ENCODE data around the gene MON2. TPM values are rescaled to one million over a fixed set of nuclear protein-coding genes. Genes with fewer than 3 reads are reported as not detected.

MON2 gene
- total and polyA plus RNA-seq, 2 donors (not counting 3 experiments of a cell fraction or from before 2014, with no cell fraction given) = 8.9 to 41.8 TPM

DNA sequence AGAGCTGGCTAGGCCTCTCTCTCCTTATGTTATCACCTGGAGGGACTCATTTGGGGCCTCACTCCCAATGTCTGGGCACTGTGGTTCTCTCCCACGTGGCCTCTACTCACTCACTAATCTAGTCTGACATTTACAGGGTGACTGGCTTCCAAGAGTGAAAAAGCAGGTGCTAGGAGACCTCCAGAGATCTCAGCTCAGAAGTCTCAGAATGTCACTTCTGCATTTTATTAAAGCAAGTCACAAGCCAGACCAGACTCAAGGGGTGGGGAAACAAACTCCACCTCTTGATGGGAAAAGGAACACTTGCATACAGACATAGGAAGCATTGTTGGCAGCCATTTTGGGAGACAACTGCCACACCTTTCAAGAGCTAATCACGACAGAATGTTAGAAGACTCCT lies 175.9 kb downstream of the MON2 start:
- FAIRE-seq (no peak), DNase-seq (ENCODE audit: low read depth, low spot score) (no peak)
- Histone ChIP-seq H3K4me2 (ENCODE audit: insufficient read depth, low read length) (no peak overlapping the region), H3K27ac (ENCODE audit: insufficient read depth, low read depth, low read length) (no peak overlapping the region), H4K20me1 (replicated peaks; ENCODE audit: control insufficient read depth, extremely low read depth, insufficient read depth, low read length) (no peaks in the 10 kb centered on the region), H2AFZ (ENCODE audit: low read depth, low read length) (no peak overlapping the region), H3K36me3 (ENCODE audit: control insufficient read depth in 2 of 2, extremely low read depth in 1 of 2, insufficient read depth in 2 of 2, low read length in 2 of 2) (no peaks in the 10 kb centered on the region), H3K4me3 (replicated peaks in 1 of 3; ENCODE audit: insufficient read depth in 1 of 3, low read depth in 1 of 3, low read length in 3 of 3) (no peak overlapping the region), H3K4me1 (ENCODE audit: control insufficient read depth, extremely low read depth, insufficient read depth, low read length) (peaks cover 4% of the 10 kb centered on the region), H3K27me3 (ENCODE audit: control insufficient read depth in 2 of 2, insufficient read depth in 2 of 2, low read length in 2 of 2) (no peaks in the 10 kb centered on the region), H3K9me3 (replicated peaks; ENCODE audit: control insufficient read depth, insufficient read depth, low read length) (no peaks in the 10 kb centered on the region), H3K79me2 (ENCODE audit: control insufficient read depth, insufficient read depth, low read length) (no peaks in the 10 kb centered on the region), H3K9me1 (replicated peaks; ENCODE audit: control insufficient read depth, extremely low read depth, insufficient read depth, low read length) (no peaks in the 10 kb centered on the region), H3K9ac (replicated peaks; ENCODE audit: extremely low read depth, insufficient read depth, low read length) (no peak overlapping the region)
- POLR2A ChIA-PET = no interaction called here
- no TSS peak for BruUV-seq (replicated peaks)
- CTCF ChIA-PET = interaction anchor here (1.0 to 2.8 kb wide), 4 partner anchors 10 to 61 kb away, joined by 3 to 9 read pairs (median 4); no protein-coding TSS in a partner anchor
- dilution Hi-C loops (cut with MboI; ENCODE audit: extremely low pct_ligation_motif_present, low sequenced_read_pairs) (no loop called here), intact Hi-C loops (cut with micrococcal nuclease) (no loop called here)
- TF ChIP-seq MYC (IDR thresholded peaks at IDR 0.05; ENCODE audit: low read depth, low read length) = no peak
- TF ChIP-seq JUN (IDR thresholded peaks at IDR 0.05; ENCODE audit: borderline replicate concordance, insufficient read depth, insufficient read length, low read depth) = no peak
- TF ChIP-seq GATA2 (IDR thresholded peaks at IDR 0.05; ENCODE audit: insufficient read depth, insufficient read length, low read depth, low read length) = no peak
- TF ChIP-seq EZH2 (IDR thresholded peaks at IDR 0.05; ENCODE audit: borderline replicate concordance, low read depth, low read length, severe bottlenecking) = no peak
- TF ChIP-seq POLR2A (IDR thresholded peaks at IDR 0.05; ENCODE audit: low read depth, low read length) = no peak
- no peak for TF ChIP-seq POLR2AphosphoS5 (IDR thresholded peaks at IDR 0.05; ENCODE audit: insufficient read depth, low read depth, low read length)
- TF ChIP-seq FOS (IDR thresholded peaks at IDR 0.05; ENCODE audit: borderline replicate concordance, insufficient read depth, low read length) = no peak
- TF ChIP-seq, protein P1, sequence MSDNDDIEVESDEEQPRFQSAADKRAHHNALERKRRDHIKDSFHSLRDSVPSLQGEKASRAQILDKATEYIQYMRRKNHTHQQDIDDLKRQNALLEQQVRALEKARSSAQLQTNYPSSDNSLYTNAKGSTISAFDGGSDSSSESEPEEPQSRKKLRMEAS (IDR thresholded peaks at IDR 0.05; ENCODE audit: insufficient read depth, insufficient read length) = no peak
- TF ChIP-seq, protein P2, sequence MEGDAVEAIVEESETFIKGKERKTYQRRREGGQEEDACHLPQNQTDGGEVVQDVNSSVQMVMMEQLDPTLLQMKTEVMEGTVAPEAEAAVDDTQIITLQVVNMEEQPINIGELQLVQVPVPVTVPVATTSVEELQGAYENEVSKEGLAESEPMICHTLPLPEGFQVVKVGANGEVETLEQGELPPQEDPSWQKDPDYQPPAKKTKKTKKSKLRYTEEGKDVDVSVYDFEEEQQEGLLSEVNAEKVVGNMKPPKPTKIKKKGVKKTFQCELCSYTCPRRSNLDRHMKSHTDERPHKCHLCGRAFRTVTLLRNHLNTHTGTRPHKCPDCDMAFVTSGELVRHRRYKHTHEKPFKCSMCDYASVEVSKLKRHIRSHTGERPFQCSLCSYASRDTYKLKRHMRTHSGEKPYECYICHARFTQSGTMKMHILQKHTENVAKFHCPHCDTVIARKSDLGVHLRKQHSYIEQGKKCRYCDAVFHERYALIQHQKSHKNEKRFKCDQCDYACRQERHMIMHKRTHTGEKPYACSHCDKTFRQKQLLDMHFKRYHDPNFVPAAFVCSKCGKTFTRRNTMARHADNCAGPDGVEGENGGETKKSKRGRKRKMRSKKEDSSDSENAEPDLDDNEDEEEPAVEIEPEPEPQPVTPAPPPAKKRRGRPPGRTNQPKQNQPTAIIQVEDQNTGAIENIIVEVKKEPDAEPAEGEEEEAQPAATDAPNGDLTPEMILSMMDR (IDR thresholded peaks at IDR 0.05; ENCODE audit: extremely low read depth in 1 of 2, insufficient read depth in 1 of 2, low read depth in 1 of 2, low read length in 2 of 2) = no peak

Measured in endothelial cell of umbilical vein (primary cell).